DND-41 (cell line): ENCODE data around the gene ANKRD6.

Experiments
- EZH2 ChIP-seq: IDR thresholded peaks from 3 replicates; pipeline ENCODE4 v1.6.1; 2012; ENCODE audit warnings: borderline replicate concordance, low read depth, mild to moderate bottlenecking, moderate library complexity, low read length, inconsistent platforms; ENCODE audit not compliant: severe bottlenecking
- TF ChIP-seq, protein P1 (sequence below): IDR thresholded peaks from 2 replicates; pipeline ENCODE4 v1.5.1; 2012; ENCODE audit warnings: borderline replicate concordance, low read length, moderate library complexity, mild to moderate bottlenecking; ENCODE audit not compliant: poor library complexity, severe bottlenecking; ENCODE audit errors: extremely low read depth

DNA sequence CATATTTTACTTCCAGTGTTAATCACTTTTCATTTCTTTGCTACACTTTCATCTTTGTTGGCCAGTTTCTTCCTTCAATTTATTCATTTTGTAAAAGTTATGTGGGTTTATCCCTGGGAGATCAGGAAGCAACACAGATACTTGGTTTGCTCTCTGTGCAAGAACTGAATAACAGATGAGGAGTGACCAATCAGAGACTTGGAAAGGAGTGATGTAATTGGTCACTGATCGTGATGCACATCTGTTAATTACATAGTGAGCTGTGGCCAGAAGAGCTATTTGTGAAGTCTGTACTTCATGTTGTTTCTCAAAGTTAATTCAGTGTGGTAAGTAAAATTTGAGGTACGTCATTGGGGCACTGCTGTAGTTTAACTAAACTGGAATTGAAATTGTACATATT is 21.3 kb downstream of the ANKRD6 start:
- TF ChIP-seq, protein P1, sequence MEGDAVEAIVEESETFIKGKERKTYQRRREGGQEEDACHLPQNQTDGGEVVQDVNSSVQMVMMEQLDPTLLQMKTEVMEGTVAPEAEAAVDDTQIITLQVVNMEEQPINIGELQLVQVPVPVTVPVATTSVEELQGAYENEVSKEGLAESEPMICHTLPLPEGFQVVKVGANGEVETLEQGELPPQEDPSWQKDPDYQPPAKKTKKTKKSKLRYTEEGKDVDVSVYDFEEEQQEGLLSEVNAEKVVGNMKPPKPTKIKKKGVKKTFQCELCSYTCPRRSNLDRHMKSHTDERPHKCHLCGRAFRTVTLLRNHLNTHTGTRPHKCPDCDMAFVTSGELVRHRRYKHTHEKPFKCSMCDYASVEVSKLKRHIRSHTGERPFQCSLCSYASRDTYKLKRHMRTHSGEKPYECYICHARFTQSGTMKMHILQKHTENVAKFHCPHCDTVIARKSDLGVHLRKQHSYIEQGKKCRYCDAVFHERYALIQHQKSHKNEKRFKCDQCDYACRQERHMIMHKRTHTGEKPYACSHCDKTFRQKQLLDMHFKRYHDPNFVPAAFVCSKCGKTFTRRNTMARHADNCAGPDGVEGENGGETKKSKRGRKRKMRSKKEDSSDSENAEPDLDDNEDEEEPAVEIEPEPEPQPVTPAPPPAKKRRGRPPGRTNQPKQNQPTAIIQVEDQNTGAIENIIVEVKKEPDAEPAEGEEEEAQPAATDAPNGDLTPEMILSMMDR = no peak
- no peak for TF ChIP-seq EZH2
